NCI-H1436 treated with DMSO at 0.1 percent for 48 hours (cell line): ENCODE results near the gene DIRAS2.

Experiments
- DNase-seq: peaks from one replicate; lab custom pipeline; 2025; lab: John Stamatoyannopoulos, UW

DIRAS2 gene

GRCh38 chr9:90612957-90613356, 29.7 kb downstream of the DIRAS2 start:
- no peak for DNase-seq

DNA sequence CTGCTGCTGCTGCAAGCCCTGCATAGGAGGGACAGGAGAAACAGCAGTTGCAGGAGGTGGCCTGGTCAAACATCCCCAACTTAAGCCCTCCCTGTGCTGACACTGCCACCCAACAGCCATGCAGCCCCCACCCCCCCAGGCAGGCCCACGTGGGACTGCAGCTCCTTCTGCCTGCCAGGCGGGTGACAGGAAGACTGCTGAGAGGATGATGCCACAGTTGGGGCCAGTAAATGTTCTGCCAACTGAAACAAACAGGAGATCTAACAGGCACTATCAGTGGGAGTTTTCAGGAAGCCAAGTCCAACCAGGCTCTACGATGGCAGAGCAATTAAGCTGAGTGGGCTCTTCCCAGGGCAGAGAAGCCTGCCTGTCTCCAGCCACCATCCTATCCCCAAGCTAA, 31.1 kb downstream of the DIRAS2 start:
- no peak for DNase-seq

DNA sequence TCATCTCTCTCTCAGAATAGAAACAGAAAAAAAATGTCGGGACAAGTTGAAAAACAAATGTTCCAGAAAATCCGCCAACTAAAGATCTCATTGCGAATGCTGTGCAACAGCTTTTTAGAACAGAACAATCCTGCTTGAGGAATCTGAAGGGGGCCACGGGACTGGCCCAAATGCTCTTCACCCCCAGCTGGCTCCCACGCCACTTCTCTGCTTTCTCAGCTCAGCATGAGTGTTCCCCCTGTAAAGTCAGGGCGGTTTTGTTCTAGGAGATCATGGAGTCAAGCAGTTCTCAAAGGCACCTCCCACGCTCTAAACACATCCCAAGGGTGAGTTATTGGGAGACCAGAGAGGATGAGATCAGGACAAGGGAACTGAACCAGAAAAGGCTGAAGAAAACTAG, 31.5 kb downstream of the DIRAS2 start:
- no peak for DNase-seq

GRCh38 chr9:90607701-90608516, 34.7 kb downstream of the DIRAS2 start:
- DNase-seq, result no peak

- no peak for DNase-seq
Observed at GRCh38 chr9:90600029-90600428, 42.6 kb downstream of the DIRAS2 start.

- no peak for DNase-seq
Observed at GRCh38 chr9:90598191-90598590, 44.4 kb downstream of the DIRAS2 start.

- no peak for DNase-seq
Observed at GRCh38 chr9:90593646-90594045, 49.0 kb downstream of the DIRAS2 start.

- DNase-seq, result no peak
Observed at GRCh38 chr9:90580576-90580975, 62.0 kb downstream of the DIRAS2 start.

DNA sequence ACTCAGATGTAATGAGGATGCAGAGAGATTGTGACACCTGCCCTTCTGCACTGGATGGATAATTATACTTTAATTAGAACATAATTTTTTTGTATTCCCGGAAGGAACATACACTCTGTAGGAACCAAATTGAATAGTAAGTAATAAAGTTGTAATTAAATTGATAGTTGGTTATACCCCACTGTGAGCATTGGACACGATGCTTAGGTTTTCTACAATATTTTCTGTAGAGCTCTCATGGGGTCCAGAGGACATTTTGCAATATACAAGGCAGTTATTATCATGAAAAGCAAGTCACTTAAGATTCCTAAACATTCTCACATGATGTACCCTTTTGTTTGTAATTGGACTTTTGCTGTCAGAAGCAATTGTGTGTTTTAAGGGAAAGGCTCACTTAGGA, 63.4 kb downstream of the DIRAS2 start:
- no peak for DNase-seq

- no peak for DNase-seq
Observed at GRCh38 chr9:90578126-90578815, 64.4 kb downstream of the DIRAS2 start.

- no peak for DNase-seq
Observed at GRCh38 chr9:90569511-90569910, 73.1 kb downstream of the DIRAS2 start.

DNA sequence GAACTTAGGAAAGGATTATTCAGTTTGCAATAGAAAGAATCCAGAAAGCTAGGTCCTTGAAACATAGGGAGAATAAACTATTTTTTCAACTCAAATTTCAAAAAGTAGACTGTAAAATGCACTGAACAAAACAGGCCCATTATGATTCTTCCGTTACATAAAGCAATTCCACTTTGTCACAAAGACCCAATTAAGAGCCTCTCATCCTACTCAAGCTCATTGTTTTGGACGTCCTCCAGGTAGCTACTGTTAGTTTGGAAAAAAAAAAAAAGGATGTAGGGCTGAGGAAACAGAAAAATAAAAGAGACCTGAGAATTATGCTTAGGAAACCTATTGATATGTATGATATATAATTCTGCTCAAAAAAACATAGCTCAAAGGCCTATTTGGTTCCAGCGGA, 74.0 kb downstream of the DIRAS2 start:
- peak; percentile 78 for DNase-seq

GRCh38 chr9:90562229-90562628, 80.4 kb downstream of the DIRAS2 start:
- no peak for DNase-seq
